ENCODE data around the gene C20orf141.

The C20orf141 gene

GRCh38 chr20:2801286-2801728 is 13.5 kb upstream of the C20orf141 start:
- Histone ChIP-seq H3K4me3 (ENCODE audit: low read depth in 1 of 2, low read length in 1 of 2) (no peak overlapping the region), H3K4me1 (ENCODE audit: control insufficient read depth in 1 of 2, insufficient read depth in 1 of 2, low read depth in 1 of 2, low read length in 1 of 2) (peaks cover 19 to 25% of the 10 kb centered on the region in 2 experiments), H3K27ac (no peak overlapping the region), H3K27me3 (peaks cover 80% of the 10 kb centered on the region), H3K36me3 (no peaks in the 10 kb centered on the region), H3K9me3 (no peaks in the 10 kb centered on the region)
- TF ChIP-seq CTCF (IDR thresholded peaks at IDR 0.05): no peak

GRCh38 chr20:2804041-2804828 is 10.6 kb upstream of the C20orf141 start:
- no peak overlapping the region for H3K27ac ChIP-seq
- peaks cover 19 to 20% of the 10 kb centered on the region in 2 experiments for H3K4me1 ChIP-seq (ENCODE audit: control insufficient read depth in 1 of 2, insufficient read depth in 1 of 2, low read depth in 1 of 2, low read length in 1 of 2)
- no peaks in the 10 kb centered on the region for H3K36me3 ChIP-seq
- no peak for TF ChIP-seq CTCF (IDR thresholded peaks at IDR 0.05)
- H3K27me3 ChIP-seq: peaks cover 98% of the 10 kb centered on the region
- no peak overlapping the region for H3K4me3 ChIP-seq (ENCODE audit: low read depth in 1 of 2, low read length in 1 of 2)
- no peaks in the 10 kb centered on the region for H3K9me3 ChIP-seq

GRCh38 chr20:2804852-2805688 is 9.7 kb upstream of the C20orf141 start:
- no peak for TF ChIP-seq CTCF (IDR thresholded peaks at IDR 0.05)
- no peaks in the 10 kb centered on the region for H3K36me3 ChIP-seq
- peaks cover 11 to 13% of the 10 kb centered on the region in 2 experiments for H3K4me1 ChIP-seq (ENCODE audit: control insufficient read depth in 1 of 2, insufficient read depth in 1 of 2, low read depth in 1 of 2, low read length in 1 of 2)
- H3K27me3 ChIP-seq: peaks cover 96% of the 10 kb centered on the region
- no peak overlapping the region for H3K4me3 ChIP-seq (ENCODE audit: low read depth in 1 of 2, low read length in 1 of 2)
- no peaks in the 10 kb centered on the region for H3K9me3 ChIP-seq
- no peak overlapping the region for H3K27ac ChIP-seq

GRCh38 chr20:2805689-2806350 is 9.0 kb upstream of the C20orf141 start:
- H3K36me3 ChIP-seq: no peaks in the 10 kb centered on the region
- no peak overlapping the region for H3K4me3 ChIP-seq (ENCODE audit: low read depth in 1 of 2, low read length in 1 of 2)
- no peaks in the 10 kb centered on the region for H3K9me3 ChIP-seq
- no peak for TF ChIP-seq CTCF (IDR thresholded peaks at IDR 0.05)
- no peak overlapping the region for H3K27ac ChIP-seq
- peaks cover 88% of the 10 kb centered on the region for H3K27me3 ChIP-seq
- H3K4me1 ChIP-seq (ENCODE audit: control insufficient read depth in 1 of 2, insufficient read depth in 1 of 2, low read depth in 1 of 2, low read length in 1 of 2): peaks cover 5% of the 10 kb centered on the region in 2 experiments

GRCh38 chr20:2806351-2806701 is 8.5 kb upstream of the C20orf141 start:
- Histone ChIP-seq H3K36me3 (no peaks in the 10 kb centered on the region), H3K27ac (no peak overlapping the region), H3K27me3 (peaks cover 83% of the 10 kb centered on the region), H3K9me3 (no peaks in the 10 kb centered on the region), H3K4me1 (ENCODE audit: control insufficient read depth in 1 of 2, insufficient read depth in 1 of 2, low read depth in 1 of 2, low read length in 1 of 2) (peaks cover under 1% of the 10 kb centered on the region in 2 experiments), H3K4me3 (ENCODE audit: low read depth in 1 of 2, low read length in 1 of 2) (no peak overlapping the region)
- no peak for TF ChIP-seq CTCF (IDR thresholded peaks at IDR 0.05)
